ENCODE data around the gene KYAT1. TPM values are rescaled to one million over a fixed set of nuclear protein-coding genes. Genes with fewer than 3 reads are reported as not detected.
A peak's percentile ranks its signal among the peaks of the same experiment; 100 is the strongest.

KYAT1 gene
- total RNA-seq, 2 donors from 2014 or later = 13.6 to 25.3 TPM

- no peak overlapping the region for H3K27ac ChIP-seq (ENCODE audit: low read depth, low read length)
- H3K27me3 ChIP-seq (ENCODE audit: control insufficient read depth, insufficient read depth, low read length, poor library complexity, severe bottlenecking) = no peaks in the 10 kb centered on the region
- H3K9ac ChIP-seq (ENCODE audit: extremely low read depth, low read length, poor library complexity, severe bottlenecking) = no peak overlapping the region
- H3K4me1 ChIP-seq (ENCODE audit: control insufficient read depth, insufficient read depth, low read length) = no peaks in the 10 kb centered on the region
- Mint-ChIP-seq H3K27me3 (ENCODE audit: insufficient read depth) (peaks cover 2% of the 10 kb centered on the region), H3K27ac (no peak overlapping the region), H3K4me3 (no peak overlapping the region), H3K36me3 (ENCODE audit: low read depth) (peaks cover 9% of the 10 kb centered on the region), H3K9me3 (no peaks in the 10 kb centered on the region), H3K4me1 (no peaks in the 10 kb centered on the region)
- WGBS, 2 experiments (ENCODE audit: insufficient coverage in 1 of 2, insufficient read length in 1 of 2) = 85 to 100% methylated on average over 2 of the region's 2 CpGs
- H3K36me3 ChIP-seq (ENCODE audit: control insufficient read depth, insufficient read depth, low read length) = peaks cover 21% of the 10 kb centered on the region
- no peak for DNase-seq
- H3K9me3 ChIP-seq (ENCODE audit: control insufficient read depth, low read length) = no peaks in the 10 kb centered on the region
- peak; percentile 50 for TF ChIP-seq CTCF (conservative IDR thresholded peaks at IDR 0.05)
- no peak overlapping the region for H3K4me3 ChIP-seq (ENCODE audit: low read length)
These were observed 71.9 kb downstream of the KYAT1 start for GRCh38 chr9:128809831-128810230.

- Mint-ChIP-seq H3K27ac (no peak overlapping the region), H3K36me3 (ENCODE audit: low read depth) (peaks cover 9% of the 10 kb centered on the region), H3K4me1 (no peaks in the 10 kb centered on the region), H3K27me3 (ENCODE audit: insufficient read depth) (no peaks in the 10 kb centered on the region), H3K9me3 (no peaks in the 10 kb centered on the region), H3K4me3 (no peak overlapping the region)
- no peaks in the 10 kb centered on the region for H3K4me1 ChIP-seq (ENCODE audit: control insufficient read depth, insufficient read depth, low read length)
- 94 to 99% methylated on average over 10 to 12 of the region's 12 CpGs for WGBS, 2 experiments (ENCODE audit: insufficient coverage in 1 of 2, insufficient read length in 1 of 2)
- no peaks in the 10 kb centered on the region for H3K27me3 ChIP-seq (ENCODE audit: control insufficient read depth, insufficient read depth, low read length, poor library complexity, severe bottlenecking)
- H3K9ac ChIP-seq (ENCODE audit: extremely low read depth, low read length, poor library complexity, severe bottlenecking) = no peak overlapping the region
- no peaks in the 10 kb centered on the region for H3K9me3 ChIP-seq (ENCODE audit: control insufficient read depth, low read length)
- no peak overlapping the region for H3K4me3 ChIP-seq (ENCODE audit: low read length)
- no peak for DNase-seq
- no peak overlapping the region for H3K27ac ChIP-seq (ENCODE audit: low read depth, low read length)
- TF ChIP-seq CTCF (conservative IDR thresholded peaks at IDR 0.05) = no peak
- H3K36me3 ChIP-seq (ENCODE audit: control insufficient read depth, insufficient read depth, low read length) = peaks cover 22% of the 10 kb centered on the region
These were observed 72.6 kb downstream of the KYAT1 start for GRCh38 chr9:128809036-128809599.

DNA sequence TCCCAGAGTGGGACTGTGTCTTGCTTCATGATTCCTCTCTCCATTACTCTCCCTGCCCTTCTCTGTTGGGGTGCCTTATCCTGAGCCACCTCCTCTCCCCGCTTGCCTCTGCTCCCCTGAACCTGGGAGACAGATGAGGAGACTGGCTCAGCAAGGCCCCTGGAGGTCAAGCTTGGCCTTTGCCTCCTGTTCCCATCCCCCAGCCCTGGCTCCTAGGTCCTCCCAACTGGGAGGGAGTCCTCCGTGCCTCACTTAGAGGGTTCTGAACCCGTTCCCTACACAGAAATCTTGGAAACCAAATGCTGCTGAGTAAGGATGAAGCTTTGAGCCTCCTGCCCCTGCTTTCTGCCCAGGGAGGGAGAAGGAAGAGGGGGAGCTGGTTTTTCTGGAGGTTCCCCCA lies 73.2 kb downstream of the KYAT1 start:
- H3K4me1 Mint-ChIP-seq = no peaks in the 10 kb centered on the region
- no peaks in the 10 kb centered on the region for H3K27me3 Mint-ChIP-seq (ENCODE audit: insufficient read depth)
- Histone ChIP-seq H3K27me3 (ENCODE audit: control insufficient read depth, insufficient read depth, low read length, poor library complexity, severe bottlenecking) (no peaks in the 10 kb centered on the region), H3K9ac (ENCODE audit: extremely low read depth, low read length, poor library complexity, severe bottlenecking) (no peak overlapping the region), H3K9me3 (ENCODE audit: control insufficient read depth, low read length) (no peaks in the 10 kb centered on the region), H3K4me3 (ENCODE audit: low read length) (no peak overlapping the region), H3K4me1 (ENCODE audit: control insufficient read depth, insufficient read depth, low read length) (no peaks in the 10 kb centered on the region), H3K36me3 (ENCODE audit: control insufficient read depth, insufficient read depth, low read length) (peaks cover 28% of the 10 kb centered on the region), H3K27ac (ENCODE audit: low read depth, low read length) (no peak overlapping the region)
- peaks cover 15% of the 10 kb centered on the region for H3K36me3 Mint-ChIP-seq (ENCODE audit: low read depth)
- no peak overlapping the region for H3K4me3 Mint-ChIP-seq
- no peak for TF ChIP-seq CTCF (conservative IDR thresholded peaks at IDR 0.05)
- WGBS, 2 experiments (ENCODE audit: insufficient coverage in 1 of 2, insufficient read length in 1 of 2) = 81% methylated on average over 3 of the region's 3 CpGs; no CpG with 5 or more reads in 1 of the 2 experiments
- DNase-seq = no peak
- H3K9me3 Mint-ChIP-seq = no peaks in the 10 kb centered on the region
- H3K27ac Mint-ChIP-seq = no peak overlapping the region
